Small intestine (tissue), 7 donors: Measurements from ENCODE around the gene WNK3. TPM values are rescaled to one million over a fixed set of nuclear protein-coding genes. Genes with fewer than 3 reads are reported as not detected.
A peak's percentile ranks its signal among the peaks of the same experiment; 100 is the strongest.

Experiments used
- DNase-seq, 2 donors: peaks; one replicate each; pipeline versions ENCODE4 v3.0.0 to v3.0.0-alpha.2; 2013
- FAIRE-seq: peaks from 2 replicates; lab custom pipeline; 2012; peaks lifted over from hg19 to GRCh38; lab: Jason Lieb, UNC
- H3K27ac ChIP-seq, 3 donors: one replicate each; pipeline ENCODE4 v1.5.1; 2013; ENCODE audit warnings: low read length in 2 of 3, mild to moderate bottlenecking in 2 of 3, control low read depth in 1 of 3, inconsistent platforms in 1 of 3, low read depth in 1 of 3, moderate library complexity in 1 of 3
- H3K27me3 ChIP-seq, 3 donors: one replicate each; pipeline ENCODE4 v1.6.1; 2013; ENCODE audit warnings: low read length in 3 of 3, inconsistent platforms in 1 of 3; ENCODE audit not compliant: control insufficient read depth in 3 of 3, insufficient read depth in 3 of 3
- H3K36me3 ChIP-seq, 3 donors: one replicate each; pipeline ENCODE4 v1.6.1; 2013; ENCODE audit warnings: low read length in 3 of 3, inconsistent platforms in 1 of 3, low read depth in 1 of 3, mild to moderate bottlenecking in 1 of 3, moderate library complexity in 1 of 3; ENCODE audit not compliant: control insufficient read depth in 3 of 3, insufficient read depth in 2 of 3
- H3K4me1 ChIP-seq, 3 donors: one replicate each; pipeline ENCODE4 v1.6.1; 2013; ENCODE audit warnings: low read length in 2 of 3, inconsistent platforms in 1 of 3, low read depth in 1 of 3, mild to moderate bottlenecking in 1 of 3, moderate library complexity in 1 of 3; ENCODE audit not compliant: control insufficient read depth in 3 of 3, insufficient read depth in 2 of 3
- H3K4me3 ChIP-seq, 3 donors: one replicate each; pipeline ENCODE4 v1.5.1; 2013; ENCODE audit warnings: low read length in 3 of 3, control low read depth in 1 of 3, inconsistent platforms in 1 of 3, low read depth in 1 of 3, mild to moderate bottlenecking in 1 of 3, moderate library complexity in 1 of 3
- H3K9me3 ChIP-seq, 2 donors: one replicate each; pipeline ENCODE4 v1.6.1; 2013; ENCODE audit warnings: low read depth in 1 of 2, low read length in 1 of 2; ENCODE audit not compliant: control insufficient read depth in 2 of 2, insufficient read depth in 1 of 2
- WGBS, 3 donors: extraction: QIAGEN DNeasy Blood & Tissue Kit; methylation state at CpG; one replicate each; pipeline ENCODE4 v1.1.7; 2013; 5-methylcytosine and 5-hydroxymethylcytosine counted together
- polyA plus RNA-seq, 4 donors: library from polyadenylated mRNA; stranded (reverse) in 3 of 4; unstranded in 1 of 4; fragments of 200-250 nt in 3 of 4; fragments of 120-200 nt in 1 of 4; gene quantifications; one replicate each; pipeline versions ENCODE4 v1.2.1 to v1.2.3, GENCODE V29; 2013
- donor health status: healthy with polysubstance abuse.
- donor health status: control.
- donor health status: control.
- donor health status: Bipolar disorder and iron deficiency.
- donor health status: healthy.

Gene WNK3
- polyA plus RNA-seq, 4 donors: 0.13 to 1.1 (median 0.67) TPM; not detected in 1

- DNase-seq (no peak), FAIRE-seq (no peak)
- Histone ChIP-seq H3K9me3 (no peaks in the 10 kb centered on the region), H3K27ac (no peak overlapping the region), H3K27me3 (no peaks in the 10 kb centered on the region), H3K4me3 (no peak overlapping the region), H3K36me3 (no peaks in the 10 kb centered on the region), H3K4me1 (no peaks in the 10 kb centered on the region)
- 72 to 91% (median 75%) methylated on average over 2 of the region's 2 CpGs for WGBS, 3 donors
These were observed 134.3 kb downstream of the WNK3 start for GRCh38 chrX:54223581-54223980.

GRCh38 chrX:54213603-54214002 lies 144.2 kb downstream of the WNK3 start:
- Histone ChIP-seq H3K36me3 (no peaks in the 10 kb centered on the region), H3K27me3 (no peaks in the 10 kb centered on the region), H3K27ac (no peak overlapping the region), H3K4me1 (no peaks in the 10 kb centered on the region), H3K4me3 (no peak overlapping the region), H3K9me3 (no peaks in the 10 kb centered on the region)
- FAIRE-seq: no peak
- 87 to 100% (median 92%) methylated on average over 3 of the region's 3 CpGs for WGBS, 3 donors
- no peak for DNase-seq

- WGBS, 3 donors: 76 to 93% (median 85%) methylated on average over 3 of the region's 3 CpGs
- H3K4me3 ChIP-seq: no peak overlapping the region
- H3K27me3 ChIP-seq: no peaks in the 10 kb centered on the region
- DNase-seq (no peak), FAIRE-seq (no peak)
- no peaks in the 10 kb centered on the region for H3K9me3 ChIP-seq
- no peaks in the 10 kb centered on the region for H3K36me3 ChIP-seq
- no peak overlapping the region for H3K27ac ChIP-seq
- H3K4me1 ChIP-seq: no peaks in the 10 kb centered on the region
These were observed 149.3 kb downstream of the WNK3 start for GRCh38 chrX:54208531-54208930.

- DNase-seq: no peak
- peaks cover 0 to 2% (median 0%) of the 10 kb centered on the region in 3 donors for H3K27me3 ChIP-seq
- H3K4me1 ChIP-seq: no peaks in the 10 kb centered on the region
- FAIRE-seq: no peak
- WGBS, 3 donors: 56 to 68% (median 60%) methylated on average over 6 of the region's 6 CpGs
- H3K27ac ChIP-seq: no peak overlapping the region
- no peaks in the 10 kb centered on the region for H3K9me3 ChIP-seq
- H3K36me3 ChIP-seq: no peaks in the 10 kb centered on the region
- H3K4me3 ChIP-seq: no peak overlapping the region
These were observed 159.6 kb downstream of the WNK3 start for GRCh38 chrX:54198262-54198661.

GRCh38 chrX:54194982-54195588 lies 162.8 kb downstream of the WNK3 start:
- DNase-seq: no peak
- Histone ChIP-seq H3K4me3 (no peak overlapping the region), H3K4me1 (no peaks in the 10 kb centered on the region), H3K36me3 (no peaks in the 10 kb centered on the region), H3K27ac (no peak overlapping the region), H3K27me3 (peaks cover 0 to 2% (median 0%) of the 10 kb centered on the region in 3 donors), H3K9me3 (no peaks in the 10 kb centered on the region)
- FAIRE-seq: no peak

- FAIRE-seq (no peak), DNase-seq (no peak)
- H3K4me1 ChIP-seq: no peaks in the 10 kb centered on the region
- no peaks in the 10 kb centered on the region for H3K36me3 ChIP-seq
- no peak overlapping the region for H3K4me3 ChIP-seq
- H3K27me3 ChIP-seq: peaks cover 0 to 2% (median 0%) of the 10 kb centered on the region in 3 donors
- WGBS, 3 donors: 72 to 77% (median 74%) methylated on average over 4 of the region's 4 CpGs
- H3K27ac ChIP-seq: no peak overlapping the region
- H3K9me3 ChIP-seq: no peaks in the 10 kb centered on the region
These were observed 164.6 kb downstream of the WNK3 start for GRCh38 chrX:54193085-54193821.

- no peaks in the 10 kb centered on the region for H3K36me3 ChIP-seq
- DNase-seq (no peak), FAIRE-seq (no peak)
- H3K4me1 ChIP-seq: peaks cover 0 to 4% (median 2%) of the 10 kb centered on the region in 3 donors
- H3K9me3 ChIP-seq: no peaks in the 10 kb centered on the region
- H3K27ac ChIP-seq: no peak overlapping the region
- no peak overlapping the region for H3K4me3 ChIP-seq
- no peaks in the 10 kb centered on the region for H3K27me3 ChIP-seq
- 82 to 93% (median 88%) methylated on average over 2 of the region's 2 CpGs for WGBS, 3 donors
These were observed 173.4 kb downstream of the WNK3 start for GRCh38 chrX:54184474-54184873.

- Histone ChIP-seq H3K9me3 (no peaks in the 10 kb centered on the region), H3K4me3 (peak within 1 kb of the TSS; percentile 63 to 74 (median 63)), H3K27me3 (no peaks in the 10 kb centered on the region), H3K27ac (peak within 1 kb of the TSS; percentile 66 to 92 (median 82)), H3K36me3 (no peaks in the 10 kb centered on the region), H3K4me1 (peaks cover 0 to 4% (median 2%) of the 10 kb centered on the region in 3 donors)
- 1 to 37% (median 29%) methylated on average over 14 to 70 of the region's 70 CpGs for WGBS, 3 donors
- DNase-seq (peak; percentile 64 to 83), FAIRE-seq (no peak)
These were observed 174.8 kb downstream of the WNK3 start, which contains the start of gene FAM120C for GRCh38 chrX:54182864-54183613. FAM120C (minus strand) TSS chrX:54183254; CDS start chrX:54183198, 56 bp downstream.
